IPS DF 6.9 (cell line): ENCODE data around the gene TBL1X.

Experiments
- DNase-seq: peaks from one replicate; pipeline ENCODE4 v3.0.0-alpha.2; 2013; ENCODE audit warnings: low read depth, low spot score
- H3K27ac ChIP-seq: one replicate; pipeline ENCODE4 v1.5.1; 2013; ENCODE audit warnings: low read length, control low read depth
- H3K27me3 ChIP-seq: 2 replicates; pipeline ENCODE4 v1.6.1; 2013; ENCODE audit warnings: mild to moderate bottlenecking, low read length; ENCODE audit not compliant: control insufficient read depth, insufficient read depth
- H3K36me3 ChIP-seq: 2 replicates; pipeline ENCODE4 v1.6.1; 2013; ENCODE audit warnings: low read length; ENCODE audit not compliant: control insufficient read depth, insufficient read depth
- H3K4me1 ChIP-seq: 2 replicates; pipeline ENCODE4 v1.6.1; 2013; ENCODE audit warnings: low read length; ENCODE audit not compliant: control insufficient read depth, insufficient read depth
- H3K4me3 ChIP-seq: 2 replicates; pipeline ENCODE4 v1.5.1; 2013; ENCODE audit warnings: mild to moderate bottlenecking, low read length
- H3K9me3 ChIP-seq: 2 replicates; pipeline ENCODE4 v1.6.1; 2013; ENCODE audit warnings: low read length, inconsistent platforms; ENCODE audit not compliant: control insufficient read depth, insufficient read depth
- WGBS: extraction: QIAGEN DNeasy Blood & Tissue Kit; methylation state at CpG from one replicate; pipeline ENCODE4 v1.1.7; 2013; ENCODE audit warnings: mixed read lengths, missing lambda C conversion rate; ENCODE audit not compliant: insufficient read length, insufficient coverage; 5-methylcytosine and 5-hydroxymethylcytosine counted together

TBL1X gene

DNA sequence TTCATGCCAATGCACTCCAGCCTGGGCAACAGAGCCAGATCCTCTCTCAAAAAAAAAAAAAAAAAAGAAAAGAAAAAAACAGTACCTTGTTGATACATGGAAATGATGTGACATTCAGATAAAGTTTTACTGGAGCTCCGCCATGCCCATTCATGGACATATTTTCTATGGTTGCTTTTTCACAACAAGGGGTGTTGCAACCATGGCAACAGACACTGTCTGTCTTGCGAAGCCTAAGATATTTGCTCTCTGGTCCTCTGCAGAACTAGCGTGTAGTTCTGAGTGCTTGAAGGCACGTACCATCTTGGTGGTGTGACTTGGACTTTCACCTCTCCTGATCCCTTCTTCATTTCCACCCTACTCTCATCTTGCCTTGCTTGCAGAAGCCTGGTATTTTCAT lies 53.2 kb downstream of the TBL1X start:
- no peaks in the 10 kb centered on the region for H3K36me3 ChIP-seq
- no peak overlapping the region for H3K4me3 ChIP-seq
- no CpG with 5 or more reads among the region's 4 CpGs for WGBS
- no peaks in the 10 kb centered on the region for H3K27me3 ChIP-seq
- no peak overlapping the region for H3K27ac ChIP-seq
- no peaks in the 10 kb centered on the region for H3K9me3 ChIP-seq
- no peak for DNase-seq
- 0 out of 2 replicates have a peak, but pooled peaks cover 1% of the 10 kb centered on the region for H3K4me1 ChIP-seq

DNA sequence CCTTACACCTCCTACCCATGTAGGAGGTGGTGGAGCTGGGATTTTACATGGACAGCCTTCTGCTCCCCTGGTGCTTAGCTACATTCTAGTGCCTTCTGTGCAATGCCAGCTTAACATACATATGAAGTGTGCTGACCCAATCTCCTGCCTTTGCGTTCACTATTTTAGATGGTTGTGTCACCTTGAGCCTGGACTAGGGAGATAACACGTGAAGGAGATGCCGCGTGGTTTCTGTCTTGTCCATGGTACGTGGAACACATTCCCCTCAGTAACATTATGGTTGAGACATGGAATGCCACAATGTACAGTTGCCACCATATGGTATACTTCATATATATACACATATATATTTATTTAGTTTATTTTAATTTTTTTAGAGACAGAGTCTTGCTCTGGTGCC lies 54.0 kb downstream of the TBL1X start:
- no peaks in the 10 kb centered on the region for H3K9me3 ChIP-seq
- H3K4me3 ChIP-seq = no peak overlapping the region
- H3K4me1 ChIP-seq = 0 out of 2 replicates have a peak, but pooled peaks cover 1% of the 10 kb centered on the region
- no peaks in the 10 kb centered on the region for H3K27me3 ChIP-seq
- H3K36me3 ChIP-seq = no peaks in the 10 kb centered on the region
- no peak overlapping the region for H3K27ac ChIP-seq
- no CpG with 5 or more reads among the region's 5 CpGs for WGBS
- no peak for DNase-seq

- no peaks in the 10 kb centered on the region for H3K36me3 ChIP-seq
- no peak overlapping the region for H3K4me3 ChIP-seq
- H3K27ac ChIP-seq = no peak overlapping the region
- H3K9me3 ChIP-seq = no peaks in the 10 kb centered on the region
- H3K4me1 ChIP-seq = 0 out of 2 replicates have a peak, but pooled peaks cover 1% of the 10 kb centered on the region
- H3K27me3 ChIP-seq = no peaks in the 10 kb centered on the region
- WGBS = no CpG with 5 or more reads among the region's 8 CpGs
- DNase-seq = no peak
Measured at GRCh38 chrX:9519546-9520216, 54.8 kb downstream of the TBL1X start.

DNA sequence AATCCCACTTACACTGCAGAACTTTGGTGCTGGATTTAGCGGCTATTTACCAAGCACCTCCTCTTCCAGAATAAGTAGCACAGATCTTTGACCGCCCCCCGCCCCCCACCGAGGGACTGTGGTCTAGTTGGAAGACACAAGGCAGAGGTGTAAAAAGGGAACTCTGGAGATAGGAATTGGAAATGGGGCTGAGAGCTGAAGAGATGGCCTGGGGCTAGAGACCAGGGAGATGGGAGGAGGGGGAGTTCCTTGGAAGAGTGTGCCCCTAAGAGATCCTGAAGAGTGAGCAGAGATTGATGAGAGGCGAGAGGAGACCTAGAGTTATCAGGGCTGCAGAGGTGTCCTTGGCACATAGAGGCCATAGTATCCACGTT lies 55.3 kb downstream of the TBL1X start:
- Histone ChIP-seq H3K36me3 (no peaks in the 10 kb centered on the region), H3K27ac (no peak overlapping the region), H3K27me3 (no peaks in the 10 kb centered on the region), H3K4me3 (no peak overlapping the region), H3K4me1 (0 out of 2 replicates have a peak, but pooled peaks cover 1% of the 10 kb centered on the region), H3K9me3 (no peaks in the 10 kb centered on the region)
- no peak for DNase-seq
- WGBS = no CpG with 5 or more reads among the region's 6 CpGs

DNA sequence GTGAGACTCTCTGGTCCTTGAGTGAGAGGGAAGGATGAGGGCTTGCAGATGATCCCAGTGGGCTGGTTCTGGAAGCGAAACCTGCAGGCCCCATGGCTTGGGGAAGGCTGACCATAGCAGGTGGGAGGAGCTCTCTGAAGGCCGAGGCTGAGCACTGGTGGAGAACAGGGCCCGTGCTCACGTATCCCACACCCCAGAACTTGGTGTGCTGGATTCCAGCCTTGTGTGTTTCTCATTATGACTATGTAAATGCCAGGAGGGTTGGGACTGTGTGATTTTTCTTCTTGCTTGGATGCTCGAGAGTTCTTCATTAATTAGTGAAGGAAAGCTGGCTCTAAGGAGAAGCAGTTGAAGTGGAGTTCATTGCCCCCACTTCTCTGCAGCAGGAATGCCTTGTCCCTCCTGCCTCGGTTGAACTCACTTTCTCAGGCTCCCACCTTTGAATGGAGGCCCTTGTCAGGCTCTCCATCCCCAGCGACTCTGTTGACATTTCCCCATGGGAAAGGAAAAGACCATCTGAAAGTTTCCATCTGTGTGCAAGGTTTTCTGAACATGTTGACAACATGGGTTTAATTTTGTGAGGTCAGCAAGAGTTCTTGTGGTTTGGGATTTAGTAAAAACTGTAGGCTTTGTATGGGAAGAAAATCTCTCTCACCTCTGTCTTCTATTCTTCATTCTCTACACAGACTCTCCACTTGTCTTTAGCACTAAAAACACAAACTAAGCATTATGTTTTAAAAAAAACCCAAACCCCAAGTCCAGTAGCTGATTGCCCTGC lies 57.7 kb downstream of the TBL1X start:
- Histone ChIP-seq H3K36me3 (no peaks in the 10 kb centered on the region), H3K4me3 (no peak overlapping the region), H3K27ac (no peak overlapping the region), H3K4me1 (peaks cover 2% of the 10 kb centered on the region), H3K27me3 (no peaks in the 10 kb centered on the region), H3K9me3 (no peaks in the 10 kb centered on the region)
- DNase-seq = no peak
- no CpG with 5 or more reads among the region's 7 CpGs for WGBS

DNA sequence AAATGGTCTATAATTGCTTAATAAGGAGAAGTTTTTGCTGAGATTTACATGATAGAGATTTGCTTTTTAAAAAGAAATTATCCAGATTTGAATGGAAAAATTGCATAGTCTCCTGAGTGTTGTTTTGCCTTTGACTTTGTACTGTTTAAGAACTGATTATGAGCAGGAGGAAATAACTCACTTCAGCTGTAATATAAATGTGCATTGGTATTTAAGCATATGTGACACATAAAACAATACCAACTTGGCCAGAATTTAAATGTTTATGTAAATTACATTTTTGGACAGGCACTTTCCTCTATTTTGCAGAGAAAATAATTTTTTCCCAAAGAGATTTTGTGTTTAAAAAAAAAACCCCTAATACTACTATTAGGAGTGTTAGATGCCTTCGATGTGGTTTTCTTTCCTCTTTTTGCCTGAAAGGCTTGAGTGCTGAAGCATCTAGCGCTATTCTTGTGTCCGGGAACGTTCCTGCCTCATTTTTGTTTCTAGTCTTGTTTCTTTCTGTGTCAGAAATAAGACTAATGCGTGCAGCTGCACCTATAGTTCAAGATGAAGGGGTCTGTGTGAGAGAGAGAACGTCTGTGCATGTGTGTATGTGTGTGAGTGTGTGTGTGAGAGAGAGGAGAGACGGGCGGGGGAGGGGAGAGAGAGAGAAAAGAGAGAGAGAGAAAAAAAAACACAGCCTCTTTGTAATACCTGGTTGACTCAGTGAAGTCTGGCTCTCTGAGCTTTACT lies 60.8 kb downstream of the TBL1X start:
- no peak for DNase-seq
- Histone ChIP-seq H3K4me1 (peaks cover 4% of the 10 kb centered on the region), H3K4me3 (no peak overlapping the region), H3K36me3 (no peaks in the 10 kb centered on the region), H3K27me3 (no peaks in the 10 kb centered on the region), H3K9me3 (no peaks in the 10 kb centered on the region), H3K27ac (no peak overlapping the region)
- no CpG with 5 or more reads among the region's 8 CpGs for WGBS

GRCh38 chrX:9526965-9527364 lies 62.1 kb downstream of the TBL1X start:
- no peaks in the 10 kb centered on the region for H3K27me3 ChIP-seq
- no peaks in the 10 kb centered on the region for H3K36me3 ChIP-seq
- no peak for DNase-seq
- H3K4me1 ChIP-seq = peaks cover 4% of the 10 kb centered on the region
- WGBS = no CpG with 5 or more reads among the region's 14 CpGs
- no peak overlapping the region for H3K4me3 ChIP-seq
- H3K27ac ChIP-seq = no peak overlapping the region
- no peaks in the 10 kb centered on the region for H3K9me3 ChIP-seq

DNA sequence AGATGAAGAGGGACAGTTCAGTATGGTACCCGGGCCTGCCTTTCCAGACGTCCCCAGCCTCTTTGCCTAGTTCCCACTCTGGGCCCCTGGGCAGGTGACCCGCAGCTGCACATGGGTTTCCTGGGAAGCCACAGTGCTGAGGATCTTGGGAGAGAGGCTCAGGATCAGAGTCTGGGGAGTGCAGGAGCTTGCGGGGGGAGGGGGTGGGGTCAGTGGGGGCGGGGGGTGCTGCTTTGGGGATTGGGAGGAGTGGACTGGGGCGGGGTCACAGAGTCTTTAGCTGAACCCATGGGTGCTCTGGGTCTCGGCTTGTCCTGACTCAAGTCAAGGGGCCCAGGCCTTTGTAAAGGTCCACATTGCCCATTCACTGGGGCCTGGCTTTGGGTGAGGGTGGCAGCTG lies 63.6 kb downstream of the TBL1X start:
- WGBS = no CpG with 5 or more reads among the region's 7 CpGs
- no peak for DNase-seq
- no peak overlapping the region for H3K4me3 ChIP-seq
- H3K36me3 ChIP-seq = no peaks in the 10 kb centered on the region
- no peaks in the 10 kb centered on the region for H3K27me3 ChIP-seq
- no peaks in the 10 kb centered on the region for H3K9me3 ChIP-seq
- peaks cover 4% of the 10 kb centered on the region for H3K4me1 ChIP-seq
- H3K27ac ChIP-seq = no peak overlapping the region

- Histone ChIP-seq H3K27me3 (no peaks in the 10 kb centered on the region), H3K4me3 (no peak overlapping the region), H3K36me3 (no peaks in the 10 kb centered on the region), H3K27ac (no peak overlapping the region), H3K4me1 (peaks cover 4% of the 10 kb centered on the region), H3K9me3 (no peaks in the 10 kb centered on the region)
- DNase-seq = no peak
- WGBS = no CpG with 5 or more reads among the region's 4 CpGs
Measured at GRCh38 chrX:9529223-9529622, 64.4 kb downstream of the TBL1X start.

GRCh38 chrX:9530848-9531274 lies 66.0 kb downstream of the TBL1X start:
- DNase-seq = peak; percentile 33
- no peak overlapping the region for H3K27ac ChIP-seq
- no CpG with 5 or more reads among the region's 9 CpGs for WGBS
- peaks cover 4% of the 10 kb centered on the region for H3K4me1 ChIP-seq
- H3K36me3 ChIP-seq = no peaks in the 10 kb centered on the region
- H3K4me3 ChIP-seq = no peak overlapping the region
- no peaks in the 10 kb centered on the region for H3K27me3 ChIP-seq
- no peaks in the 10 kb centered on the region for H3K9me3 ChIP-seq
